Subcutaneous adipose tissue (tissue), 4 donors: ENCODE results near the gene MME. TPM values are rescaled to one million over a fixed set of nuclear protein-coding genes. Genes with fewer than 3 reads are reported as not detected.

Experiments
- CTCF ChIP-seq: fragments of 450-650 bp; IDR thresholded peaks from one replicate; pipeline ENCODE4 v1.5.1; 2016; ENCODE audit warnings: low read depth, mild to moderate bottlenecking, control low read depth, antibody characterized with exemption, moderate library complexity
- total RNA-seq, 4 donors: library from RNA; depleted of rRNA; stranded (reverse); fragments of >200 nt; gene quantifications; one replicate each; pipeline ENCODE4 v1.1.0, GENCODE V29; 2016

MME gene
- total RNA-seq, 4 donors from 2014 or later, result 116 to 408 (median 226) TPM

DNA sequence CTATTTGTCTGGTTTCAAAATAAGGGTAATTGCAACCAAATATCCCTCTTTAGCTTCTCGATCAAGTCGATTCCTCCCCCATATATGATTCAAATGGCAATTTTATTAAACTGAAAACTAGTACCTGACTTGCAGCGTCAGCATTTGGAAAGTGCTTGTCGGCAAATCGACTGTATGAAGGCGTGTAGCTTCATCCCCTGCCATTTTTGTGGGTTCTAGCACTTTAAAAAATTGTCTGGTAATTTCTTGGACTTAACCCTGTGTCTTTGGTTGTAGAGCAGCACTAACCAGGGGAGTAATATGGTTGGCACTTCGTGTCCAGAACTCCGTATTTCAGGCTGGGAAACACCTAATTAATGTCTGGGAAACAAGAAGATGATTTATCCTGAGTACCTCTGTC is 573 bp downstream of the MME start:
- TF ChIP-seq CTCF, result no peak

DNA sequence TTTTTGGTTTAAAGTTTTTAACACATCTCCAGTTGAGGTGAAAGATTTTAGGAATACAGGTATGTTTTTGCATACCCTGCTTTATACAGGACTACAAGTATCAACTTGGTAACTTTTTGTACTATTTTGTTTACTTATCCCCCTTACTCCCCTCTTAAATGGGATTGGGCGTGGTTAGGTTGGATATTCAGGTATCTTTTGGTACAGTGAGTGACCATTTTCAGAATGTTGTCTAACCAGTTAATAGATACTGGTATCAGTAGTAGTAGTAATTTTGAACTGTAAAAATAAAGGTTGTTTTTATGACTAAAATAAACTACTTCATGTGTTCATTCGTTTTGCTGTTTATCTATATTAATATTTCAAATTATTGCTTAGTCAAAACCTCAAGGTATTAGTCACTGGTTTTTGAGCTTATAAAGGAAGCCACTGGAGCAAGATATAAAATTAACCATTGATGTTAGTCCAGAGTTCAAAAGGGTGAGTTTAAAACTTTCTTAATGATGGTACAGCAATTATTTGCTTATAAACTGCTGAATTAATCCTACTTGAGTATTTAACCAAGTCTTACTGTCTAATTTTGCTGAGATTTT is 3.3 kb downstream of the MME start:
- no peak for TF ChIP-seq CTCF

DNA sequence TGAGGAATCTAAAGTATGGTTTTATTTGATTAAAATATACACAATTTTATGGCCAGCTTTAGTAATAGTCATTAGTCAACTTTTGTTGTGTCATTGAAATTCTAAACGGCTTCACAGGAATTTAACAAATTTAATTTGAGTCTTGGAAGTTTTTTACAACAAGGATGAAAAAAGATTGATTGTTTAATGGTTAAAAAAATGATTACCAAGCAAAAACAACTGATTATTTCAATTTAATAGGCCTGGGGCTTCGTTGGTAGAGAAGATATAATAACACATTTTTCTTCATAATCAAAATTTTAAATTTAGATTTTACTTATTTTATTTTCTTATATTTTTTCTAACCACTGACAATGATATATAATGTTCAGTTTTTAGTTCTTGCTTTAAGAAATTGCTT is 4.4 kb downstream of the MME start:
- TF ChIP-seq CTCF, result no peak

GRCh38 chr3:155086051-155086450 is 5.9 kb downstream of the MME start:
- TF ChIP-seq CTCF, result no peak

DNA sequence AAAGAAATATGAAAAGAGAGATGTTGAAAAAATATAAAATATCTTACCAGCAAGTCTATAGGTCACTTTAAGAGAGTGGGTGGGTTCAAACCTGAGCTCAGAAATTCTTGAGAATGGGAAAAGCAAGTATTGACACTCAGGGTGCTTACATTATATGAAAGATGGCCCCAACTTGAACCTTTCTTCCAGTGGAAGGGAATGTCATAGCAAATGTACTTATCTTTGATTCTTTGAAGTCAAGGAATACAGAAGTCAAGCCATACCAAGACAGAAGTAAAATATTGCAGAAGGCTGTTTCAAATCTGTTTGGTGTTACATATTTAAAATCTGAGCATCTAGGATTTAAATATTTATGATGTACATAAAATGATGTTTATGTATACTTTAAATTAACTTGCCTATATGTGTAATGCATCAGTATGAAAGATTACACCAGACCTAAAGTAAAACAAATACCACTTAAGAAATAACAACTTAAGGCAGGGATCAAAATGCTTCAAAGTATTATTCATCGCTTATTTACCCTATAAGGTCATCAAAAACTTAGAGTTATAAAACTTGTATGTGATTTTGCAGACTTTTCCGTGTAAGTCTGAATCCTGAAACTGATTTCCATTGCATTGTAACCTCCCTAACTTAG is 8.7 kb downstream of the MME start:
- TF ChIP-seq CTCF, result no peak

- no peak for TF ChIP-seq CTCF
These were observed 9.4 kb downstream of the MME start for GRCh38 chr3:155089495-155089894.

DNA sequence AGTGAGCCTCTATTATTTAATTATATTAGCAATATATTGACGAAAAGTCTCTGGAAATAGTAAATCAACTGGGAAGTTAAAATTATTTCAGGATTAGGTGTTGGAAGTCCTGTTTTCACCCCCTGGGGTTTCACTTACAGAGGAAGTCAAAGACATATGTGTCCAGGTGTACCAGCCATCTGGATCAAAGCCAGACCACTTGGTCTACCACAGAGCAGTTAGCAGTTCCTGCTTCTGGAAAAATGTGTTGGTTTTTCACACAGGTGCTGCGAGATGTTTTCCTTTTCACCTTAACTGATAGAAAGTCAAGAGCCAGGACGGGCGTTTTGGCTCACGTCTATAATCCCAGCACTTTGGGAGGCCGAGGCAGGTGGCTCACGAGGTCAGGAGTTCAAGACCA is 13.1 kb downstream of the MME start:
- TF ChIP-seq CTCF, result no peak
